ENCODE results near the gene SPPL2A.

The SPPL2A gene

GRCh38 chr15:50686469-50687301 is 78.8 kb downstream of the SPPL2A start, which contains the start of gene TRPM7:
TRPM7 (minus strand) TSS chr15:50686797; CDS start chr15:50686533, 264 bp downstream.
- TF ChIP-seq, protein P1, sequence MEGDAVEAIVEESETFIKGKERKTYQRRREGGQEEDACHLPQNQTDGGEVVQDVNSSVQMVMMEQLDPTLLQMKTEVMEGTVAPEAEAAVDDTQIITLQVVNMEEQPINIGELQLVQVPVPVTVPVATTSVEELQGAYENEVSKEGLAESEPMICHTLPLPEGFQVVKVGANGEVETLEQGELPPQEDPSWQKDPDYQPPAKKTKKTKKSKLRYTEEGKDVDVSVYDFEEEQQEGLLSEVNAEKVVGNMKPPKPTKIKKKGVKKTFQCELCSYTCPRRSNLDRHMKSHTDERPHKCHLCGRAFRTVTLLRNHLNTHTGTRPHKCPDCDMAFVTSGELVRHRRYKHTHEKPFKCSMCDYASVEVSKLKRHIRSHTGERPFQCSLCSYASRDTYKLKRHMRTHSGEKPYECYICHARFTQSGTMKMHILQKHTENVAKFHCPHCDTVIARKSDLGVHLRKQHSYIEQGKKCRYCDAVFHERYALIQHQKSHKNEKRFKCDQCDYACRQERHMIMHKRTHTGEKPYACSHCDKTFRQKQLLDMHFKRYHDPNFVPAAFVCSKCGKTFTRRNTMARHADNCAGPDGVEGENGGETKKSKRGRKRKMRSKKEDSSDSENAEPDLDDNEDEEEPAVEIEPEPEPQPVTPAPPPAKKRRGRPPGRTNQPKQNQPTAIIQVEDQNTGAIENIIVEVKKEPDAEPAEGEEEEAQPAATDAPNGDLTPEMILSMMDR (conservative IDR thresholded peaks at IDR 0.05; ENCODE audit: low read depth), result no peak
- DNase-seq (ENCODE audit: low spot score), result peak; percentile 81
- CTCF ChIA-PET, result interaction anchor here (0.6 kb wide), 1 partner anchor 26 kb away, joined by 7 read pairs; no protein-coding TSS in a partner anchor
- POLR2A ChIA-PET (ENCODE audit: low non-redundant PET), result no interaction called here
- H3K27ac ChIP-seq, result peak within 1 kb of the TSS; percentile 98

GRCh38 chr15:50685976-50686468 is 79.5 kb downstream of the SPPL2A start:
- CTCF ChIA-PET, result no interaction called here
- TF ChIP-seq, protein P1 (conservative IDR thresholded peaks at IDR 0.05; ENCODE audit: low read depth), result no peak
- H3K27ac ChIP-seq, result peak overlapping the region; percentile 98
- POLR2A ChIA-PET (ENCODE audit: low non-redundant PET), result no interaction called here
- DNase-seq (ENCODE audit: low spot score), result peak; percentile 44

- no peak for DNase-seq (ENCODE audit: low spot score)
- POLR2A ChIA-PET (ENCODE audit: low non-redundant PET), result interaction anchor here (0.6 kb wide), 1 partner anchor 113 kb away, joined by 3 read pairs; no protein-coding TSS in a partner anchor
- CTCF ChIA-PET, result interaction anchor here (0.6 to 0.7 kb wide), 3 partner anchors 10 to 192 kb away, joined by 3 to 4 read pairs (median 4); no protein-coding TSS in a partner anchor
- TF ChIP-seq, protein P1 (conservative IDR thresholded peaks at IDR 0.05; ENCODE audit: low read depth), result no peak
- H3K27ac ChIP-seq, result peak overlapping the region; percentile 98
These were observed 80.1 kb downstream of the SPPL2A start for GRCh38 chr15:50685191-50685975.

- no peak overlapping the region for H3K27ac ChIP-seq
- TF ChIP-seq, protein P1 (conservative IDR thresholded peaks at IDR 0.05; ENCODE audit: low read depth), result no peak
- ChIA-PET CTCF (interaction anchor here (0.7 kb wide), 1 partner anchor 352 kb away, joined by 3 read pairs; no protein-coding TSS in a partner anchor), POLR2A (ENCODE audit: low non-redundant PET) (no interaction called here)
- DNase-seq (ENCODE audit: low spot score), result no peak
These were observed 84.0 kb downstream of the SPPL2A start for GRCh38 chr15:50681467-50681866.

DNA sequence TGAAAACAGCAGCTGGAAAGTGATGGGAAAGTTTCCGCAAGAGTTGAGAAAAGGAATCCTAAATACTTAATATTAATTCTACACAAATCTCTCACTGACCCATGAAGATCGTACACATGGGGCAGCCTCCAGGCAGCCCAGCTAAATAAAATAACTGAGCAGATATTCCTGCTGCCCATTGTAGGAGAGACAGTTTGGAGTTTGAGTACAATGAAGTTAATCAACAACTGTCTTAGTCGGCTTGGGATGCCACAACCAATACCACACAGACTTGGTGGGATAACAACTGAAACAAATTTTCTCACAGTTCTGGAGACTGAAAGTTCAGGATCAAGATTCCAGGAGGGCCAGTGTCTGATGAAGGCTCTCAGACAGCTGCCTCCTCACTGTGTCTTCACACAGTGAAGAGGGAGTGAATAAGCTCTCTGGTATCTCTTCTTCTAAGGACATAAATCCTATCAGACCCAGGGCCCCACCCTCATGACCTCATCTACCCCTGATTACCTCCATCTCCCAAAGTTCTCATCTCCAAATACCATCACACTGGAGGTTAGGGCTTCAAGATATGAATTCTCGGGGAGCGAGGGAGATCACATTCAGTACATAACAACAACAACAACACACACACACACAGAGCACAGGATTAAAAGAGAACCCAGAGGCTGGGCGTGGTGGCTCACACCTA is 88.6 kb downstream of the SPPL2A start:
- H3K27ac ChIP-seq, result peak overlapping the region; percentile 51
- TF ChIP-seq, protein P1 (conservative IDR thresholded peaks at IDR 0.05; ENCODE audit: low read depth), result no peak
- ChIA-PET POLR2A (ENCODE audit: low non-redundant PET) (no interaction called here), CTCF (interaction anchor here (0.6 kb wide), 1 partner anchor 184 kb away, joined by 3 read pairs; no protein-coding TSS in a partner anchor)
- peak; percentile 42 for DNase-seq (ENCODE audit: low spot score)

Measured in RWPE1 (cell line).